ENCODE data around the gene PLXNB1. TPM values are rescaled to one million over a fixed set of nuclear protein-coding genes. Genes with fewer than 3 reads are reported as not detected.

Gene PLXNB1
- total RNA-seq, 1 donor = 0.63 TPM

GRCh38 chr3:48411606-48412374 is 18.1 kb downstream of the PLXNB1 start:
- no peaks in the 10 kb centered on the region for H3K27me3 ChIP-seq (ENCODE audit: insufficient read depth, low read length)
- H3K9me3 ChIP-seq (ENCODE audit: low read depth, low read length) = no peaks in the 10 kb centered on the region
- H3K4me3 ChIP-seq (ENCODE audit: low read length) = no peak overlapping the region
- no peaks in the 10 kb centered on the region for H3K4me1 ChIP-seq (ENCODE audit: insufficient read depth, low read length)

GRCh38 chr3:48411041-48411588 is 18.8 kb downstream of the PLXNB1 start:
- no peaks in the 10 kb centered on the region for H3K27me3 ChIP-seq (ENCODE audit: insufficient read depth, low read length)
- H3K4me1 ChIP-seq (ENCODE audit: insufficient read depth, low read length) = no peaks in the 10 kb centered on the region
- H3K4me3 ChIP-seq (ENCODE audit: low read length) = no peak overlapping the region
- H3K9me3 ChIP-seq (ENCODE audit: low read depth, low read length) = no peaks in the 10 kb centered on the region

GRCh38 chr3:48410205-48411040 is 19.5 kb downstream of the PLXNB1 start:
- Histone ChIP-seq H3K4me1 (ENCODE audit: insufficient read depth, low read length) (no peaks in the 10 kb centered on the region), H3K4me3 (ENCODE audit: low read length) (no peak overlapping the region), H3K9me3 (ENCODE audit: low read depth, low read length) (no peaks in the 10 kb centered on the region), H3K27me3 (ENCODE audit: insufficient read depth, low read length) (no peaks in the 10 kb centered on the region)

GRCh38 chr3:48409291-48410201 is 20.3 kb downstream of the PLXNB1 start:
- Histone ChIP-seq H3K27me3 (ENCODE audit: insufficient read depth, low read length) (no peaks in the 10 kb centered on the region), H3K4me1 (ENCODE audit: insufficient read depth, low read length) (no peaks in the 10 kb centered on the region), H3K4me3 (ENCODE audit: low read length) (no peak overlapping the region), H3K9me3 (ENCODE audit: low read depth, low read length) (no peaks in the 10 kb centered on the region)

GRCh38 chr3:48408823-48409281 is 21.0 kb downstream of the PLXNB1 start:
- H3K4me3 ChIP-seq (ENCODE audit: low read length) = no peak overlapping the region
- H3K27me3 ChIP-seq (ENCODE audit: insufficient read depth, low read length) = no peaks in the 10 kb centered on the region
- H3K4me1 ChIP-seq (ENCODE audit: insufficient read depth, low read length) = no peaks in the 10 kb centered on the region
- no peaks in the 10 kb centered on the region for H3K9me3 ChIP-seq (ENCODE audit: low read depth, low read length)

GRCh38 chr3:48407542-48408099 is 22.3 kb downstream of the PLXNB1 start:
- Histone ChIP-seq H3K4me1 (ENCODE audit: insufficient read depth, low read length) (no peaks in the 10 kb centered on the region), H3K9me3 (ENCODE audit: low read depth, low read length) (no peaks in the 10 kb centered on the region), H3K27me3 (ENCODE audit: insufficient read depth, low read length) (no peaks in the 10 kb centered on the region), H3K4me3 (ENCODE audit: low read length) (no peak overlapping the region)

- Histone ChIP-seq H3K4me1 (ENCODE audit: insufficient read depth, low read length) (no peaks in the 10 kb centered on the region), H3K27me3 (ENCODE audit: insufficient read depth, low read length) (no peaks in the 10 kb centered on the region), H3K9me3 (ENCODE audit: low read depth, low read length) (no peaks in the 10 kb centered on the region), H3K4me3 (ENCODE audit: low read length) (no peak overlapping the region)
These were observed 23.1 kb downstream of the PLXNB1 start for GRCh38 chr3:48406443-48407431.

GRCh38 chr3:48405971-48406370 is 23.9 kb downstream of the PLXNB1 start:
- H3K27me3 ChIP-seq (ENCODE audit: insufficient read depth, low read length) = no peaks in the 10 kb centered on the region
- no peak overlapping the region for H3K4me3 ChIP-seq (ENCODE audit: low read length)
- no peaks in the 10 kb centered on the region for H3K9me3 ChIP-seq (ENCODE audit: low read depth, low read length)
- H3K4me1 ChIP-seq (ENCODE audit: insufficient read depth, low read length) = no peaks in the 10 kb centered on the region

- H3K4me1 ChIP-seq (ENCODE audit: insufficient read depth, low read length) = no peaks in the 10 kb centered on the region
- no peaks in the 10 kb centered on the region for H3K9me3 ChIP-seq (ENCODE audit: low read depth, low read length)
- H3K4me3 ChIP-seq (ENCODE audit: low read length) = no peak overlapping the region
- no peaks in the 10 kb centered on the region for H3K27me3 ChIP-seq (ENCODE audit: insufficient read depth, low read length)
These were observed 24.5 kb downstream of the PLXNB1 start for GRCh38 chr3:48405343-48405881.

- Histone ChIP-seq H3K4me3 (ENCODE audit: low read length) (no peak overlapping the region), H3K9me3 (ENCODE audit: low read depth, low read length) (no peaks in the 10 kb centered on the region), H3K4me1 (ENCODE audit: insufficient read depth, low read length) (no peaks in the 10 kb centered on the region), H3K27me3 (ENCODE audit: insufficient read depth, low read length) (no peaks in the 10 kb centered on the region)
These were observed 25.2 kb downstream of the PLXNB1 start for GRCh38 chr3:48404440-48405342.

GRCh38 chr3:48403533-48404439 is 26.1 kb downstream of the PLXNB1 start:
- Histone ChIP-seq H3K9me3 (ENCODE audit: low read depth, low read length) (no peaks in the 10 kb centered on the region), H3K4me1 (ENCODE audit: insufficient read depth, low read length) (no peaks in the 10 kb centered on the region), H3K4me3 (ENCODE audit: low read length) (no peak overlapping the region), H3K27me3 (ENCODE audit: insufficient read depth, low read length) (no peaks in the 10 kb centered on the region)

GRCh38 chr3:48402907-48403306 is 27.0 kb downstream of the PLXNB1 start:
- H3K4me3 ChIP-seq (ENCODE audit: low read length) = no peak overlapping the region
- H3K4me1 ChIP-seq (ENCODE audit: insufficient read depth, low read length) = no peaks in the 10 kb centered on the region
- H3K9me3 ChIP-seq (ENCODE audit: low read depth, low read length) = no peaks in the 10 kb centered on the region
- no peaks in the 10 kb centered on the region for H3K27me3 ChIP-seq (ENCODE audit: insufficient read depth, low read length)

All from mononuclear cell (primary cell).